ENCODE measurements around the gene ZNF277.
"Not testable (repeated sequence)": the region's sequence is repeated elsewhere in the genome, so short reads cannot be mapped to it uniquely, and the experiment has no call there.

- not testable (repeated sequence) for TF ChIP-seq CTCF, POLR2A (IDR thresholded peaks at IDR 0.05)
Observed at GRCh38 chr7:112249967-112250366, 43.5 kb downstream of the ZNF277 start.
